Epithelial cell of esophagus (primary cell): ENCODE data around the gene STK4.

Experiments used
- DNase-seq: peaks from one replicate; pipeline ENCODE4 v3.0.0; 2010; ENCODE audit warnings: low read depth
- H3K4me3 ChIP-seq: 2 replicates; pipeline ENCODE4 v1.5.1; 2011; ENCODE audit warnings: mild to moderate bottlenecking, low read length, control low read depth
- TF ChIP-seq, protein P1 (sequence below): IDR thresholded peaks from 2 replicates; pipeline ENCODE4 v1.5.1; 2011; ENCODE audit warnings: low read depth, mild to moderate bottlenecking, low read length, control low read depth, inconsistent platforms; ENCODE audit not compliant: insufficient read depth; ENCODE audit errors: missing control alignments

The STK4 gene

DNA sequence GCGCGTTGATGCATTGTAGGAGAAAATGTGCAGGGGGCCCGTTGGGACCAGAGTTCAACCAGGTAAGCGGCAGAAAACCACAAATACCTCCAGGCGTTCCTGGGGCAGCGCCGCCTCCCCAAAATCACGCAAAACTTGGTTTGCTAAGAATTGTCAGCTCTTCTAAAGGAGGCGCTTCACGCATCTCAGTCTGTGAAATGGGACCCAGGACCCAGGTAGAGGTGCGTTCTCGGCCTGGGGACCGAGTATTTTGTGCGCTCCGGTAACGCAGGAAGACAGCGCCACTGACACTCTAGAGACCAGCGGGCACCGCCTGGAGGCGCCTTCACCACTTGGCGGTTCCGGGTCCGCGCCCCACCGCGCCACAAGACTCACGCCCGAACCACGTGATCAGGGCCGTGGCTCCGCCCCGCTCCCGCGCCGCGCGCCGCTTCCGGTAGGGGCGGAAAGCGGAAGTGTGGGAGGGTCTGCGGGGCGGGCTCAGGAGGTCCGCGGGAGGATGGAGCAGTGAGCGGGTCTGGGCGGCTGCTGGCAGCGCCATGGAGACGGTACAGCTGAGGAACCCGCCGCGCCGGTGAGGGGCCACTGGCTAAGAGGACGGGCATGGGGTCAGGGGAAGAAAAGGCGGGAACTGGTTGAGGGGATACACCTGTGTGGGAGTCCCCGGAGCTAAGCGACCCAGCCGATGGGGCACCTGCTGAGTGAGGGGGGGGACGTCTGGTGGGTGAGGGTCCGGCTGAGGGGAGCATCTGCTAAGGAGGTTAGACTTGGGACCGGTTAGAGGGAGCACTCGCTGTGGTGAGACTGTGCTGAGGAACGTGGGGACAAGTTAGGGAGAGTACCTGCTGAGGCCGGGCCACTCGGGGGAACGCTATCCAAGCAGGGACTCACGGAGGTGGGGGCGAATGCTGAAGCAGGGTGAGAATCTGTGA lies at the start of gene STK4:
Gene STK4, plus strand, starts transcription at position 483 of the 932 bp plus-strand sequence. Its CDS starts 57 bp downstream, at position 540.
- peak; percentile 95 for DNase-seq
- TF ChIP-seq, protein P1, sequence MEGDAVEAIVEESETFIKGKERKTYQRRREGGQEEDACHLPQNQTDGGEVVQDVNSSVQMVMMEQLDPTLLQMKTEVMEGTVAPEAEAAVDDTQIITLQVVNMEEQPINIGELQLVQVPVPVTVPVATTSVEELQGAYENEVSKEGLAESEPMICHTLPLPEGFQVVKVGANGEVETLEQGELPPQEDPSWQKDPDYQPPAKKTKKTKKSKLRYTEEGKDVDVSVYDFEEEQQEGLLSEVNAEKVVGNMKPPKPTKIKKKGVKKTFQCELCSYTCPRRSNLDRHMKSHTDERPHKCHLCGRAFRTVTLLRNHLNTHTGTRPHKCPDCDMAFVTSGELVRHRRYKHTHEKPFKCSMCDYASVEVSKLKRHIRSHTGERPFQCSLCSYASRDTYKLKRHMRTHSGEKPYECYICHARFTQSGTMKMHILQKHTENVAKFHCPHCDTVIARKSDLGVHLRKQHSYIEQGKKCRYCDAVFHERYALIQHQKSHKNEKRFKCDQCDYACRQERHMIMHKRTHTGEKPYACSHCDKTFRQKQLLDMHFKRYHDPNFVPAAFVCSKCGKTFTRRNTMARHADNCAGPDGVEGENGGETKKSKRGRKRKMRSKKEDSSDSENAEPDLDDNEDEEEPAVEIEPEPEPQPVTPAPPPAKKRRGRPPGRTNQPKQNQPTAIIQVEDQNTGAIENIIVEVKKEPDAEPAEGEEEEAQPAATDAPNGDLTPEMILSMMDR = peak; percentile 42
- H3K4me3 ChIP-seq = peak within 1 kb of the TSS; percentile 97

DNA sequence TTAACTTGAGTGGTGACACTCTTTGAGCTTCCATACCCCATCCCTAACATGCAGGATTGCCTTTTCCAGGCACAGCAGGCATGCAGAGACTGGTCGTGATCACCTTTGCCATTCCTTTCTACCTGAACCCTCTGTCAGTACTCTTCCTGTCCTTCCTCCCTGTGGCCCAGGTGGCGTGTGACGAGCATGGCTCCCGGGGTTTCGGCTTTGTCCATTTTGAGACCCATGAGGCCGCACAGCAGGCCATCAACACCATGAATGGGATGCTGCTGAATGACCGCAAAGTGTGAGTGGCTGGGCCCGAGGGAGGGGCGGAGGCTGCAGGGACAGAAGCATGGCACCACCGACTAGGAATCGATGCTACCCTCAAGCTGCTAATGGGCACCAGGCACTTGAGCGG lies 49.7 kb upstream of the STK4 start:
- no peak for DNase-seq
- TF ChIP-seq, protein P1 = no peak
- H3K4me3 ChIP-seq = no peak overlapping the region

DNA sequence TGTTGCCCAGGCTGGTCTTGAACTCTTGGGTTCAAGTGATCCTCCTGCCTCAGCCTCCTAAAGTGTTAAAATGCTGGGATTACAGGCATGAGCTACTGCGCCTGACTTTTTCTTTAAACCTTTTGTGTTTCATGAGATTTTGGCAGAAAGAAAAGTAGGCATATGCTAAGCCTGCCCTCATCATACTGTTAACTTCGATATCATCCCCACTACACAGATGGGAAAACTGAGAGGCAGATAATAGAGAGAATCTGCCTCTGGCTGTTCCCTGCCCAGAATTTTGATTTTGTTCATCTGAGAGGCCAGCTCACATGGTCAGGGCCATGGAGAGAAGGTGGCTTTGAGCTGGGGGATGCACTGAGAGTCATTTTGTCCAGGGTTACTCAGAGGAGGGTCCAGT lies 48.9 kb upstream of the STK4 start:
- H3K4me3 ChIP-seq = no peak overlapping the region
- TF ChIP-seq, protein P1 = no peak
- DNase-seq = no peak

DNA sequence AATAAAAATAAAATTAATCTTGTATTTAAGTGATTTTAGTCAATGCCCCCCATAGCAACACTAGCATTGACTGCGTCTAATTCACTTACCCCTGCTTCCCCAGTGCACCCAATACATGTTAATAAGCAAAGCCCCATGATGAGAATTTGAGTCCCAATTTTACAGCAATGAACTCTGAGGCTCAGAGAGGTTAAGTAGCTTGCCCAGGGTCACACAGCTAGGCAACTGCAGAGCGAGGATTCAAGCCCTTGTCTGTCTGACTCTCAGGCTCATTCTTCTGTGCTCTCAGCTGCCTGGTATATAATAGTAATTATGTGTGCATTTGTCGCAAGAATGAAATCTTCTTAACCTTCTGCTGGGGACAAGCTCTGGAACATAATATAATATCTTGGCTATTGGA lies 48.0 kb upstream of the STK4 start:
- H3K4me3 ChIP-seq = no peak overlapping the region
- TF ChIP-seq, protein P1 = no peak
- DNase-seq = no peak

DNA sequence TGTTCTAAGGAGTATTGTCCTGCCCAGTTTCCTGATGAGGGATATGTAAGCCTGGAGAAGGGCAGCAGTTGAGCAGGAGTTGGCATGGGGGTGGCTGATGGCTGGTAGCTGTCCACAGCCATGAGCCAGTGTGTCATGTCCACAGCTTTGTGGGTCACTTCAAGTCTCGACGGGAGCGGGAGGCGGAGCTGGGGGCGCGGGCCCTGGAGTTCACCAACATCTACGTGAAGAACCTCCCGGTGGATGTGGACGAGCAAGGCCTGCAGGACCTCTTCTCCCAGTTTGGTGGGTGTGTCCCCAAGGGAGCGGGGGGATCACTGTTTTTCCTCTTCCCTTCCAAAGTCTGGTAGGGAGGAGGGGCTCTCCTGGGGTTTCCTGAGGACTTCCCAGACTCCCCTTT lies 47.6 kb upstream of the STK4 start:
- DNase-seq = no peak
- no peak overlapping the region for H3K4me3 ChIP-seq
- TF ChIP-seq, protein P1 = no peak

DNA sequence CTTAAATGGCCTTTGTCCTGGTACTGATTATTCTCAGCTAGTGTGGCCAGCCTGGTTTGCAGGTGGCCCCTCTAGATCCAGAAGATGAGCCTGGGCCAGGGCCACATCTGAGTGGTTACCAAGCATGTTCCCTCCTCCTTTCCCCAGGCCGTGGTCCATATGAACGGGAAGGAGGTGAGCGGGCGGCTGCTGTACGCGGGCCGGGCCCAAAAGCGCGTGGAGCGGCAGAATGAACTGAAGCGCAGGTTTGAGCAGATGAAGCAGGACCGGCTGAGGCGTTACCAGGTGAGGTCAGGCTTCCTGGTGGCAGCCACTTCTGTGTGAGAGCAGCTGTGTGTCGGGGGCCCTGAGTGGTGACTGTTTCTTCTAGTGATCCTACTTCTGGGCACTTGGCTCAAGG lies 44.9 kb upstream of the STK4 start:
- DNase-seq = no peak

More for the DNA sequence above, 44.9 kb upstream of the STK4 start:
- TF ChIP-seq, protein P1 = no peak
- no peak overlapping the region for H3K4me3 ChIP-seq
